HepG2 (cell line): Measurements from ENCODE around the gene PCGF2. TPM values are rescaled to one million over a fixed set of nuclear protein-coding genes. Genes with fewer than 3 reads are reported as not detected.

Experiments used
- AHDC1 ChIP-seq: sonication (generic); formaldehyde crosslinking; IDR thresholded peaks from 2 replicates; pipeline ENCODE4 v1.5.1; 2020; ENCODE audit warnings: mild to moderate bottlenecking, missing genetic modification reagents, borderline replicate concordance
- CCDC6 ChIP-seq: sonication (generic); formaldehyde crosslinking; IDR thresholded peaks from 2 replicates; pipeline ENCODE4 v1.8.1; 2022; ENCODE audit warnings: mild to moderate bottlenecking, missing genetic modification reagents, moderate library complexity
- NCOR1 ChIP-seq: fragments of 200-600 bp; sonication (generic); IDR thresholded peaks from 2 replicates; pipeline ENCODE4 v1.7.0; 2017; ENCODE audit warnings: antibody characterized with exemption, low read length, borderline replicate concordance
- NR0B2 ChIP-seq: sonication (generic); formaldehyde crosslinking; IDR thresholded peaks from 2 replicates; pipeline ENCODE4 v1.4.0; 2020; ENCODE audit warnings: mild to moderate bottlenecking, missing genetic modification reagents
- THAP8 ChIP-seq: sonication (generic); formaldehyde crosslinking; IDR thresholded peaks from 2 replicates; pipeline ENCODE4 v1.5.1; 2020; ENCODE audit warnings: missing genetic modification reagents, mild to moderate bottlenecking, borderline replicate concordance
- TSC22D2 ChIP-seq: sonication (generic); formaldehyde crosslinking; IDR thresholded peaks from 2 replicates; pipeline ENCODE4 v1.5.1; 2020; ENCODE audit warnings: missing genetic modification reagents, mild to moderate bottlenecking, borderline replicate concordance
- ZFP36L2 ChIP-seq: sonication (generic); formaldehyde crosslinking; IDR thresholded peaks from 2 replicates; pipeline ENCODE4 v1.4.0; 2020; ENCODE audit warnings: missing genetic modification reagents
- ZNF235 ChIP-seq: sonication (generic); formaldehyde crosslinking; IDR thresholded peaks from 2 replicates; pipeline ENCODE4 v1.8.1; 2023; ENCODE audit warnings: mild to moderate bottlenecking, missing genetic modification reagents, borderline replicate concordance
- ZNF431 ChIP-seq: sonication (generic); formaldehyde crosslinking; IDR thresholded peaks from 2 replicates; pipeline ENCODE4 v1.9.0; 2022; ENCODE audit warnings: missing genetic modification reagents, low read depth, mild to moderate bottlenecking, borderline replicate concordance
- ZNF674 ChIP-seq: sonication (generic); formaldehyde crosslinking; IDR thresholded peaks from 2 replicates; pipeline ENCODE4 v1.5.0; 2020; ENCODE audit warnings: low read depth, mild to moderate bottlenecking, missing genetic modification reagents
- ZNF770 ChIP-seq: sonication (generic); formaldehyde crosslinking; IDR thresholded peaks from 2 replicates; pipeline ENCODE4 v1.5.0; 2020; ENCODE audit warnings: mild to moderate bottlenecking, missing genetic modification reagents
- ZNF777 ChIP-seq: sonication (generic); formaldehyde crosslinking; IDR thresholded peaks from 2 replicates; pipeline ENCODE4 v1.4.0; 2020; ENCODE audit warnings: missing genetic modification reagents
- ZSCAN31 ChIP-seq: sonication (generic); formaldehyde crosslinking; IDR thresholded peaks from 2 replicates; pipeline ENCODE4 v1.5.0; 2020; ENCODE audit warnings: low read depth, mild to moderate bottlenecking, missing genetic modification reagents
- polyA plus RNA-seq, 8 experiments: library from polyadenylated mRNA; depleted of rRNA in 3 of 8; stranded (reverse) in 7 of 8; unstranded in 1 of 8; fragments of >200 nt; fragmentation: Illumina TruSeq in 4 of 8; extraction: Trizol in 4 of 8; gene quantifications; 2 replicates each; pipeline versions ENCODE4 v1.2.1 to v1.2.3, GENCODE V29; 2011 to 2016; ENCODE audit warnings: low read depth in 4 of 8, missing spikeins in 1 of 8, mixed read lengths in 1 of 8; ENCODE audit not compliant: insufficient read depth in 1 of 8
- total RNA-seq, 5 experiments: library from RNA; depleted of rRNA; stranded (reverse); fragments of >200 nt; fragmentation: Illumina TruSeq; extraction: Trizol; gene quantifications; 2 replicates each; pipeline ENCODE4 v1.2.3, GENCODE V29; 2016; ENCODE audit warnings: low read depth in 1 of 5
- TF ChIP-seq, protein P1 (sequence below): sonication (generic); formaldehyde crosslinking; conservative IDR thresholded peaks from 2 replicates; pipeline ENCODE4 v1.5.0; 2020; ENCODE audit warnings: missing genetic modification reagents
- TF ChIP-seq, protein P2 (sequence below): IDR thresholded peaks from 2 replicates; pipeline ENCODE4 v1.6.1; 2016; ENCODE audit warnings: mild to moderate bottlenecking

The PCGF2 gene
- total and polyA plus RNA-seq, 2 of the 13 experiments (the other 11 are each of a cell fraction or from before 2014, with no cell fraction given): 11.6 to 29.4 TPM

- TF ChIP-seq NR0B2 (CRISPR knock-in tag) (peak; percentile 90; the same call in 1 of the 2 replicates), ZNF674 (no peak; the same call in 1 of the 2 replicates), CCDC6 (CRISPR knock-in tag) (peak; percentile 75; the same call in 1 of the 2 replicates), ZFP36L2 (CRISPR knock-in tag) (no peak), ZNF235 (CRISPR knock-in tag) (0 out of 2 replicates have a peak, but pooled peaks have one; percentile 11), ZNF777 (CRISPR knock-in tag) (no peak), ZSCAN31 (peak; percentile 74), NCOR1 (peak; percentile 77; the same call in 1 of the 2 replicates), AHDC1 (no peak), TSC22D2 (CRISPR knock-in tag) (peak; percentile 68), THAP8 (CRISPR knock-in tag) (no peak; the same call in 1 of the 2 replicates), ZNF770 (CRISPR knock-in tag) (no peak), ZNF431 (CRISPR knock-in tag) (no peak)
- TF ChIP-seq, protein P1, sequence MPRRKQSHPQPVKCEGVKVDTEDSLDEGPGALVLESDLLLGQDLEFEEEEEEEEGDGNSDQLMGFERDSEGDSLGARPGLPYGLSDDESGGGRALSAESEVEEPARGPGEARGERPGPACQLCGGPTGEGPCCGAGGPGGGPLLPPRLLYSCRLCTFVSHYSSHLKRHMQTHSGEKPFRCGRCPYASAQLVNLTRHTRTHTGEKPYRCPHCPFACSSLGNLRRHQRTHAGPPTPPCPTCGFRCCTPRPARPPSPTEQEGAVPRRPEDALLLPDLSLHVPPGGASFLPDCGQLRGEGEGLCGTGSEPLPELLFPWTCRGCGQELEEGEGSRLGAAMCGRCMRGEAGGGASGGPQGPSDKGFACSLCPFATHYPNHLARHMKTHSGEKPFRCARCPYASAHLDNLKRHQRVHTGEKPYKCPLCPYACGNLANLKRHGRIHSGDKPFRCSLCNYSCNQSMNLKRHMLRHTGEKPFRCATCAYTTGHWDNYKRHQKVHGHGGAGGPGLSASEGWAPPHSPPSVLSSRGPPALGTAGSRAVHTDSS (CRISPR knock-in tag): 0 out of 2 replicates have a peak, but pooled peaks have one; percentile 56
- TF ChIP-seq, protein P2, sequence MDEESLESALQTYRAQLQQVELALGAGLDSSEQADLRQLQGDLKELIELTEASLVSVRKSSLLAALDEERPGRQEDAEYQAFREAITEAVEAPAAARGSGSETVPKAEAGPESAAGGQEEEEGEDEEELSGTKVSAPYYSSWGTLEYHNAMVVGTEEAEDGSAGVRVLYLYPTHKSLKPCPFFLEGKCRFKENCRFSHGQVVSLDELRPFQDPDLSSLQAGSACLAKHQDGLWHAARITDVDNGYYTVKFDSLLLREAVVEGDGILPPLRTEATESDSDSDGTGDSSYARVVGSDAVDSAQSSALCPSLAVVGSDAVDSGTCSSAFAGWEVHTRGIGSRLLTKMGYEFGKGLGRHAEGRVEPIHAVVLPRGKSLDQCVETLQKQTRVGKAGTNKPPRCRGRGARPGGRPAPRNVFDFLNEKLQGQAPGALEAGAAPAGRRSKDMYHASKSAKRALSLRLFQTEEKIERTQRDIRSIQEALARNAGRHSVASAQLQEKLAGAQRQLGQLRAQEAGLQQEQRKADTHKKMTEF: no peak; the same call in 1 of the 2 replicates
Measured at GRCh38 chr17:38752308-38753070, 4.4 kb upstream of the PCGF2 start, which contains the start of gene PSMB3 (continued).
